Natural killer cell (primary cell): ENCODE results near the gene UTRN. TPM values are rescaled to one million over a fixed set of nuclear protein-coding genes. Genes with fewer than 3 reads are reported as not detected.

Experiments
- ATAC-seq, 3 donors: fragments of 150-1000 bp in 2 of 3; fragments of 200-7000 bp in 1 of 3; cut with Tn5 transposase; 1 replicate in 1 of 3; 2 replicates in 2 of 3; pipeline ENCODE4 v1.10.0; 2021; ENCODE audit warnings: mild to moderate bottlenecking in 2 of 3, moderate library complexity in 2 of 3
- DNase-seq, 2 donors: peaks; one replicate each; pipeline versions ENCODE4 v3.0.0 to v3.0.0-alpha.2; 2013 to 2021; ENCODE audit warnings: mixed read lengths in 1 of 2
- H3K27ac ChIP-seq: one replicate; pipeline ENCODE4 v1.5.1; 2013; ENCODE audit warnings: mild to moderate bottlenecking, low read length
- H3K27me3 ChIP-seq: one replicate; pipeline ENCODE4 v1.6.1; 2013; ENCODE audit warnings: low read length; ENCODE audit not compliant: control insufficient read depth, insufficient read depth
- H3K36me3 ChIP-seq: one replicate; pipeline ENCODE4 v1.6.1; 2013; ENCODE audit warnings: low read length; ENCODE audit not compliant: control insufficient read depth, insufficient read depth
- H3K4me1 ChIP-seq: one replicate; pipeline ENCODE4 v1.6.1; 2013; ENCODE audit warnings: low read length; ENCODE audit not compliant: control insufficient read depth, insufficient read depth
- H3K4me3 ChIP-seq: one replicate; pipeline ENCODE4 v1.5.1; 2013; ENCODE audit warnings: low read length
- H3K9me3 ChIP-seq: one replicate; pipeline ENCODE4 v1.6.1; 2013; ENCODE audit warnings: low read length; ENCODE audit not compliant: control insufficient read depth, insufficient read depth
- H3K27ac Mint-ChIP-seq, 2 donors: one replicate each; pipeline ENCODE4 v1.8.0; 2022; ENCODE audit warnings: mild to moderate bottlenecking in 2 of 2, mixed read lengths in 2 of 2, moderate library complexity in 1 of 2
- H3K27me3 Mint-ChIP-seq, 2 donors: one replicate each; pipeline ENCODE4 v1.8.0; 2022; ENCODE audit warnings: low read depth in 2 of 2, mixed read lengths in 2 of 2
- H3K36me3 Mint-ChIP-seq: one replicate; pipeline ENCODE4 v1.8.0; 2022; ENCODE audit warnings: mixed read lengths
- H3K4me1 Mint-ChIP-seq, 2 donors: one replicate each; pipeline ENCODE4 v1.8.0; 2022; ENCODE audit warnings: mixed read lengths in 2 of 2
- H3K4me3 Mint-ChIP-seq: one replicate; pipeline ENCODE4 v1.8.0; 2022; ENCODE audit warnings: mild to moderate bottlenecking, moderate library complexity, mixed read lengths
- H3K9me3 Mint-ChIP-seq, 2 donors: one replicate each; pipeline ENCODE4 v1.8.0; 2022; ENCODE audit warnings: mixed read lengths in 2 of 2
- CTCF ChIP-seq: fragments of 200-600 bp; IDR thresholded peaks from one replicate; pipeline ENCODE4 v1.8.0; 2022; ENCODE audit warnings: antibody characterized with exemption
- WGBS: methylation state at CpG from one replicate; pipeline ENCODE4 v1.1.7; 2013; ENCODE audit warnings: missing lambda C conversion rate; ENCODE audit not compliant: insufficient coverage; 5-methylcytosine and 5-hydroxymethylcytosine counted together
- intact Hi-C: fragments of 100-400 bp; cut with micrococcal nuclease; formaldehyde crosslinking; loops from one replicate; pipeline ENCODE4 v1.14.2; 2022
- total RNA-seq, 4 donors: library from RNA; stranded (reverse); fragments of 120-200 nt in 1 of 4; gene quantifications; one replicate each; pipeline versions ENCODE4 v1.2.3 to v1.2.4, GENCODE V29; 2013 to 2022

Gene UTRN
- total RNA-seq, 3 donors from 2014 or later (not counting 1 experiment from before 2014, with no cell fraction given), result 584 to 715 (median 591) TPM

GRCh38 chr6:144315981-144316861 is 31.1 kb downstream of the UTRN start:
- no peaks in the 10 kb centered on the region for H3K9me3 ChIP-seq
- peaks cover 22% of the 10 kb centered on the region for H3K4me1 ChIP-seq
- H3K27ac ChIP-seq, result no peak overlapping the region
- peaks cover 2% of the 10 kb centered on the region for H3K36me3 ChIP-seq
- ATAC-seq (no peak), DNase-seq (no peak)
- peak overlapping the region; percentile 80 to 84 for H3K27ac Mint-ChIP-seq
- 95% methylated on average over 4 of the region's 6 CpGs for WGBS
- H3K4me3 ChIP-seq, result no peak overlapping the region
- peaks cover 42 to 47% of the 10 kb centered on the region in 2 donors for H3K4me1 Mint-ChIP-seq
- H3K4me3 Mint-ChIP-seq, result no peak overlapping the region
- no peaks in the 10 kb centered on the region for H3K27me3 ChIP-seq
- no peak for TF ChIP-seq CTCF
- H3K36me3 Mint-ChIP-seq, result no peaks in the 10 kb centered on the region
- intact Hi-C loops, result no loop called here
- no peaks in the 10 kb centered on the region for H3K9me3 Mint-ChIP-seq
- H3K27me3 Mint-ChIP-seq, result no peaks in the 10 kb centered on the region

GRCh38 chr6:144316862-144317195 is 31.7 kb downstream of the UTRN start:
- no peaks in the 10 kb centered on the region for H3K27me3 ChIP-seq
- Mint-ChIP-seq H3K27ac (peak overlapping the region; percentile 27 to 84), H3K4me3 (no peak overlapping the region), H3K9me3 (no peaks in the 10 kb centered on the region), H3K36me3 (no peaks in the 10 kb centered on the region), H3K4me1 (peaks cover 43 to 47% of the 10 kb centered on the region in 2 donors), H3K27me3 (no peaks in the 10 kb centered on the region)
- intact Hi-C loops, result no loop called here
- no peak overlapping the region for H3K4me3 ChIP-seq
- no peak for ATAC-seq
- no peaks in the 10 kb centered on the region for H3K9me3 ChIP-seq
- H3K4me1 ChIP-seq, result peaks cover 22% of the 10 kb centered on the region
- no peak for TF ChIP-seq CTCF
- DNase-seq, result no peak
- no peak overlapping the region for H3K27ac ChIP-seq
- peaks cover 2% of the 10 kb centered on the region for H3K36me3 ChIP-seq

GRCh38 chr6:144317736-144318135 is 32.6 kb downstream of the UTRN start:
- peaks cover 41 to 45% of the 10 kb centered on the region in 2 donors for H3K4me1 Mint-ChIP-seq
- 60% methylated on average over 1 of the region's 2 CpGs for WGBS
- peaks cover 2% of the 10 kb centered on the region for H3K36me3 ChIP-seq
- no peak for ATAC-seq
- H3K36me3 Mint-ChIP-seq, result no peaks in the 10 kb centered on the region
- no peak overlapping the region for H3K4me3 ChIP-seq
- intact Hi-C loops, result no loop called here
- H3K27ac ChIP-seq, result no peak overlapping the region
- no peaks in the 10 kb centered on the region for H3K9me3 Mint-ChIP-seq
- H3K4me3 Mint-ChIP-seq, result no peak overlapping the region
- no peak for TF ChIP-seq CTCF
- no peaks in the 10 kb centered on the region for H3K9me3 ChIP-seq
- H3K27me3 ChIP-seq, result no peaks in the 10 kb centered on the region
- H3K27me3 Mint-ChIP-seq, result no peaks in the 10 kb centered on the region
- H3K4me1 ChIP-seq, result peaks cover 22% of the 10 kb centered on the region
- no peak for DNase-seq
- H3K27ac Mint-ChIP-seq, result peak overlapping the region; percentile 8 to 60

- Histone ChIP-seq H3K4me1 (peaks cover 22% of the 10 kb centered on the region), H3K27me3 (no peaks in the 10 kb centered on the region), H3K36me3 (peaks cover 2% of the 10 kb centered on the region), H3K4me3 (no peak overlapping the region), H3K27ac (no peak overlapping the region), H3K9me3 (no peaks in the 10 kb centered on the region)
- WGBS, result 91% methylated on average over 3 of the region's 4 CpGs
- ATAC-seq, result no peak
- Mint-ChIP-seq H3K4me3 (no peak overlapping the region), H3K9me3 (no peaks in the 10 kb centered on the region), H3K4me1 (peaks cover 37 to 48% of the 10 kb centered on the region in 2 donors), H3K27ac (no peak overlapping the region), H3K36me3 (no peaks in the 10 kb centered on the region), H3K27me3 (no peaks in the 10 kb centered on the region)
- TF ChIP-seq CTCF, result no peak
- intact Hi-C loops, result no loop called here
- no peak for DNase-seq
Observed at GRCh38 chr6:144319211-144319610, 34.1 kb downstream of the UTRN start.
